Esophagus muscularis mucosa (tissue), 3 donors: Measurements from ENCODE around the gene IGFL2.

Experiments
- POLR2A ChIP-seq: fragments of 450-650 bp; IDR thresholded peaks from one replicate; pipeline ENCODE4 v1.6.1; 2017; ENCODE audit warnings: antibody characterized with exemption, moderate library complexity, mild to moderate bottlenecking, low read depth
- POLR2AphosphoS5 ChIP-seq, 2 donors: sonication (generic); formaldehyde crosslinking; IDR thresholded peaks; one replicate each; pipeline ENCODE4 v1.6.1; 2017; ENCODE audit warnings: antibody characterized with exemption in 2 of 2
- TF ChIP-seq, protein P1 (sequence below), 3 experiments: fragments of 200-600 bp in 2 of 3; fragments of 450-650 bp in 1 of 3; sonication (generic) in 2 of 3; IDR thresholded peaks; one replicate each; pipeline ENCODE4 v1.5.1; 2017 to 2019; ENCODE audit warnings: antibody characterized with exemption in 3 of 3, mild to moderate bottlenecking in 2 of 3, moderate library complexity in 1 of 3

DNA sequence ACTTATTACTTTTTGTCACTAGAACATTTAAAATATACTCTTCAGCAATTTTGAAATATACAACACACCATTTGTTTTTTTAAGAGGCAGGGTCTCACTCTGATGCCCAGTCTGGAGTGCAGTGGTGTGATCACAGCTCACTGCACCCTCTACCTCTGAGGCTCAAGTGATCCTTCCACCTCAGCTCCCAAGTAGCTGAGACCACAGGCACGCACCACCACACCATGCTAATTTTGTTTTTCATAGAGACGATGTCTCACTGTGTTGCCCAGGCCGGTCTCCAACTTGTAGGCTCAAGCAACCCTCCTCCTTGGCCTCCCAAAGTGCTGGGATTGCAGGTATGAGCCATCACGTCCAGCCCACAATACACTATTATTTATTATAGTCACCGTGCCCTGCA lies 2.6 kb downstream of the IGFL2 start:
- TF ChIP-seq, protein P1, sequence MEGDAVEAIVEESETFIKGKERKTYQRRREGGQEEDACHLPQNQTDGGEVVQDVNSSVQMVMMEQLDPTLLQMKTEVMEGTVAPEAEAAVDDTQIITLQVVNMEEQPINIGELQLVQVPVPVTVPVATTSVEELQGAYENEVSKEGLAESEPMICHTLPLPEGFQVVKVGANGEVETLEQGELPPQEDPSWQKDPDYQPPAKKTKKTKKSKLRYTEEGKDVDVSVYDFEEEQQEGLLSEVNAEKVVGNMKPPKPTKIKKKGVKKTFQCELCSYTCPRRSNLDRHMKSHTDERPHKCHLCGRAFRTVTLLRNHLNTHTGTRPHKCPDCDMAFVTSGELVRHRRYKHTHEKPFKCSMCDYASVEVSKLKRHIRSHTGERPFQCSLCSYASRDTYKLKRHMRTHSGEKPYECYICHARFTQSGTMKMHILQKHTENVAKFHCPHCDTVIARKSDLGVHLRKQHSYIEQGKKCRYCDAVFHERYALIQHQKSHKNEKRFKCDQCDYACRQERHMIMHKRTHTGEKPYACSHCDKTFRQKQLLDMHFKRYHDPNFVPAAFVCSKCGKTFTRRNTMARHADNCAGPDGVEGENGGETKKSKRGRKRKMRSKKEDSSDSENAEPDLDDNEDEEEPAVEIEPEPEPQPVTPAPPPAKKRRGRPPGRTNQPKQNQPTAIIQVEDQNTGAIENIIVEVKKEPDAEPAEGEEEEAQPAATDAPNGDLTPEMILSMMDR (IDR thresholded peaks at IDR 0.05), result no peak
- TF ChIP-seq POLR2A, result no peak
- no peak for TF ChIP-seq POLR2AphosphoS5 (IDR thresholded peaks at IDR 0.05)
